HG02798 (cell line): Measurements from ENCODE around the gene TSEN2.
"Not testable (repeated sequence)": the region's sequence is repeated elsewhere in the genome, so short reads cannot be mapped to it uniquely, and the experiment has no call there.

Source experiments
- ATAC-seq: cut with Tn5 transposase; IDR thresholded peaks from one replicate; pipeline ENCODE4 v1.9.1; 2021; ENCODE audit warnings: mild to moderate bottlenecking; ENCODE audit not compliant: unreplicated experiment, poor library complexity

The TSEN2 gene

DNA sequence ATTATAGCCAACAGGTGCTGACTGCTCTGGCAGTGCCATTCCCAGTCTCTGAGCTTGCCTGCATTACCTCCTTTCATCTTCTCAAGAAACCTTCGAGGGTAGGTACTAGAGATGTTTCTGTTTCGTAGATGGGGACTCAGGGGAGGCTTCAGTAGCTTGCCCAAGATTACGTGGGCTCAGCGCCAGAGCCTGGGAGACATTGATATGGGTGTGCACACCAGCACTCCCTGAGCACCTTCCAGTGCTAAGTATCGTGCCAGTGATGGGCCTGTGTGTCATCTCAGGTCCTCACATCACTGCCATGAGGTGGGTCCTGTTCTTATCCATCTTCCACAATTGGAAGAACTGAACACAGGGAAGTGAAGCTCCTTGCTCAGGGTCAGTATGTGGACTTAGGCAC lies 15.2 kb downstream of the TSEN2 start:
- ATAC-seq, result no peak

DNA sequence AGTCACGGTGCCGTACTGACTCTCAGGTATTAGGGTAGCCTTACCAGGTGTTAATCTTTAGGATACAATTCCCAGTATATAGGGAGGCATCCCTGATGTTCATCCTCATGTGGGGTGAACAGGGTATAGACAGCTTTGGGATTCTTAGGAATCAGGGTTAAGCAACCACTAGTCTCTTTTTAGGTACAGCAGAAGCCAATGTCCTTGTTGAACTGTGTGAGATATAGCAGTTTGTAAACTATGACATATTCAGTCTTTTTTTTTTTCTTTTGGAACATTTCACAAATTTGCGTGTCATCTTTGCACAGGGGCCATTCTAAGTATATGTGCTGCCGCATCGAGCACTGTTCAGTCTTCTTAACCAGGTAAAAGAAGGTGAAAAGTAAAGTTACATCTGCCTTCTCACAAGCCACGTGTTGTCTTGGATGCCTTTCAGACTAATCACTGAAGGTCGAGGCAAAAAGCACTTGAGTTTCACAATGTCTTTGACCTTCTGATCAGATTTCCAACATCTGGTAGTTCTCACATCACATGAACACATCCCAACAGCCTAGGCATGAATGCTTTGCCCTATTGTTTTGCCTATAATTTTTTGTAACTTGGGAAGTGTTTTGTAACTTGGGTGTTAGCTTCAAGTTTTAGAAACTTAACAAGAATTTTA lies 17.2 kb downstream of the TSEN2 start:
- ATAC-seq, result no peak

DNA sequence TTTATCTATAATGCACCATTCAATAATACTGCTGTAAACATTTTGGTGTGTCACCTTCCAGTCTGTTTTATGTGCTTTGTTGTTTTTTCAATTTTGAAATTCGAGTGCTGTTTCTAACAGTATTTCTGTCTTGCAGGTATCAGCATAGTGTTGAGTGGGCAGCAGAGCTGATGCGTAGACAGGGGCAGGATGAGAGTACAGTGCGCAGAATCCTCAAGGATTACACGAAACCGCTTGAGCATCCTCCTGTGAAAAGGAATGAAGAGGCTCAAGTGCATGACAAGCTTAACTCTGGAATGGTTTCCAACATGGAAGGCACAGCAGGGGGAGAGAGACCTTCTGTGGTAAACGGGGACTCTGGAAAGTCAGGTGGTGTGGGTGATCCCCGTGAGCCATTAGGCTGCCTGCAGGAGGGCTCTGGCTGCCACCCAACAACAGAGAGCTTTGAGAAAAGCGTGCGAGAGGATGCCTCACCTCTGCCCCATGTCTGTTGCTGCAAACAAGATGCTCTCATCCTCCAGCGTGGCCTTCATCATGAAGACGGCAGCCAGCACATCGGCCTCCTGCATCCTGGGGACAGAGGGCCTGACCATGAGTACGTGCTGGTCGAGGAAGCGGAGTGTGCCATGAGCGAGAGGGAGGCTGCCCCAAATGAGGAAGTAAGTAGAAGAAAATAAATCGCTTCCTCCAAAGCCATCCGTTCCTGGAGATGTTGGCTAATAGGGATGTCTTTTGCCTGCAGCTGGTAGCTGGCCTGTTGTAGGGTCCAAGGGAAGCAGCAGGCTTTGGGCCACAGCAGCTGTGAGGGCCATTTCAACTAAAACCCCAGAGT lies 19.1 kb downstream of the TSEN2 start:
- no peak for ATAC-seq

DNA sequence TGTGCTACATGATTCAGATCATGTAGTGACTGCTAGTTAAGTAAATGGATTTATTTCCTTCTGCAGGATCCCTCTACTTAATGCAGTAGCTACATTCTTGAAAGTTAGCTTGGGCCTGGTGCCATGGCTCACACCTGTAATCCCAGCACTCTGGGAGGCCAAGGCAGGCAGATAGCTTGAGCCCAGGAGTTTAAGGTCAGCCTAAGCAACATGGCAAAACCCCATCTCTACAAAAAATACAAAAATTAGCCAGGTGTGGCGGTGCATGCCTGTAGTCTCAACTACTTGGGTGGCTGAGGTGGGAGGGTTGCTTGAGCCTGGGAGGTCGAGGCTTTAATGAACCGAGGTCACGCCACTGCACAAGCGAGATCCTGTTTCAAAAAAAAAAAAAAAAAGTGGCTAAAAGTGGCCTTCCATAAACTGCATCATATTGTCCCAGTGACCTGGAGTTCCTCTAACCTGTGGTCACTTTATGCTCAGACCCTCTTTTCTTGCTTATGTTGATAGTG lies 22.0 kb downstream of the TSEN2 start:
- no peak for ATAC-seq

DNA sequence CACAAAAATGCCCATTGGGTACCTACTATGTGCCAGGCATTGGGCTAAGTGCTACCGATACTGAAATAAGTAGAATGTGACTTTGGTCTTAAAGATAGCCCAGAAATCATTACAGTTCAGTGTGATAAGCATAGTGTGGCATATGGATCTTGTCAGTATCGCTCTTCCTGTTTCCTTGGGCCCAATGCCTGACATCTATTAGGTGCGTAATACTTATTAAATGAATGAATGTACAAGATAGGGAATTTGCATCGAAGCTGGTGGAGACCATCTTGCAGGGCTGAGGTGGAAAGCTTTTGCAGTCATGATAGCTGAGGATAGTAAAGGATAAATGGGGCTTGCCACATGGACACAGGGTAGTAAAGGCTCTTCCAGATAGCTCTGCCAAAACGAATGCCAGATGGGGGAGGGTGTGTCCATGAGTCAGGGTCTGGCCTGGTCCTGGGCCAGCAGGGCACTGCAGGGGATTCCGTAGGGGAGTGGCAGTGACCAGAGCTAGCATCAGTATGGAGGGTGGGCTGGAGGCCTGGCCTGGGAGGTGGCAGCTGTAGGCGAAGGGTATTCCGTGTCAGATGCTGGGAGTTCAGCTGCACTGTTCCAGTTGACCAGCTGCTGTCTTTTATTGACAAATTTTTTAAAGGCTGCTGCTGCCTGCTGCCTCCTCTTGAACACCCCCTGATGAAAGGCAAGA lies 23.5 kb downstream of the TSEN2 start:
- no peak for ATAC-seq

DNA sequence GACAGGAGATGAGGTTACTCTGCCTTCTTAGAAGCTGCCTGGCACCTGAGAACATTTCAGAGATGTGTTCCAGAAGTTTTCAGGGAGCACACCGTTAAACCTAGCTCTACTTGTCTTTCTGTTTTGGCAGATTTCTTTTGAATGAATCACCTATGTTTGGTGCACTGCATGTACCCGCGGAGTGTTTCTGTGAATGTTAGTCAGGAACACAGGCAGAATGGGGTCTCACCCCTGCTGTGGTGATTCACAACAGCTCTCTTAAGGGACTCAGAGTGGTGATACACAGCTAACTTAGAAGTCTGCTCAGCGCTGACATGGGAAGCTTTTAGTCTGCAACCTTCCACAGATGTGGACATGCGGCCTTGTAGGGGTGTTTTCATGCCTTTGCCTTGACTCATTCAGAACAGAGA lies 24.0 kb downstream of the TSEN2 start:
- ATAC-seq, result no peak

DNA sequence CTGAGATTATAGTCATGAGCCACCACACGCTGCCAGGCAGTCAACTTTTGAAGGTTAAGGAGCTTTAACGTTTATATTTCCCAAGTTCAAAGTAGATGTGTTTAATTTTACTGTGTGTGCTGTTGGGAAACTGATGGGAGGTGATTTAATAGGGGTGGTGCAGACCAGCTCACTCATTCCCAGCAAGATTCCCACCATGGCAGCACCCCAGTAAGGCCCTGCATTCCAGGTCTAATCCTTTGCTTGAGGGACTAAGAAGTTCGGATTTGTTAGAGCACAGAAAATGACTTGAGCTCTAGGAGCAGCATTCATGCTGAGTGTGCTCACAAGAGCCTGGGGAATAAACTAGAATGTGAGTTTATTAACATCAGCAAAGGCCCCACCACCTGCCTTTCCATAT lies 25.2 kb downstream of the TSEN2 start:
- no peak for ATAC-seq

DNA sequence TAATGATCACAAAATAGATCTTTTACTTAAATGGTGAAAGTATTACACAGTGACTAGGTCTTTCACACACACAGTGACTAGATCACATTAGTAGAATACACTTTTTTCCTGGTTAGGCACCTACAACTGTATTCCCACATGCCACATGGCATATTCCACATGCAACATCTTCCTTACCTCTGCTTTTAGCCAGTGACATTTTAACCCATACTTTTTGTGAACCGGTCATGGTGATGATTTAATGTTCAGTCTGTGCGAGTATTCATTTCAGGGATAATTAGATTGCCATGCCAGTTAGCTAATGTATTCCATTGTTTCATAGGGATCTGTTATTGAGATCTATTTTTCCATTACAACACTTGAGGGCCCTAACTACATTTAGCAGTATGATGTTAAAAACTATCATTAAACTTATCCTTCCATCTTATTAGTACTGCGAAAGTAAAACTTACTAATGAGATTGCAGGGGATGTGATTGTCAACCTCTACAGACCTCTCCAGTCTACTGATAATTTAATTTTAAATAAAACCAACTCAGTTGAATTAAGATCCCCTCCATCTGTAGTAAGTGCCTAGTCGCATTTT lies 28.3 kb downstream of the TSEN2 start:
- ATAC-seq, result no peak

DNA sequence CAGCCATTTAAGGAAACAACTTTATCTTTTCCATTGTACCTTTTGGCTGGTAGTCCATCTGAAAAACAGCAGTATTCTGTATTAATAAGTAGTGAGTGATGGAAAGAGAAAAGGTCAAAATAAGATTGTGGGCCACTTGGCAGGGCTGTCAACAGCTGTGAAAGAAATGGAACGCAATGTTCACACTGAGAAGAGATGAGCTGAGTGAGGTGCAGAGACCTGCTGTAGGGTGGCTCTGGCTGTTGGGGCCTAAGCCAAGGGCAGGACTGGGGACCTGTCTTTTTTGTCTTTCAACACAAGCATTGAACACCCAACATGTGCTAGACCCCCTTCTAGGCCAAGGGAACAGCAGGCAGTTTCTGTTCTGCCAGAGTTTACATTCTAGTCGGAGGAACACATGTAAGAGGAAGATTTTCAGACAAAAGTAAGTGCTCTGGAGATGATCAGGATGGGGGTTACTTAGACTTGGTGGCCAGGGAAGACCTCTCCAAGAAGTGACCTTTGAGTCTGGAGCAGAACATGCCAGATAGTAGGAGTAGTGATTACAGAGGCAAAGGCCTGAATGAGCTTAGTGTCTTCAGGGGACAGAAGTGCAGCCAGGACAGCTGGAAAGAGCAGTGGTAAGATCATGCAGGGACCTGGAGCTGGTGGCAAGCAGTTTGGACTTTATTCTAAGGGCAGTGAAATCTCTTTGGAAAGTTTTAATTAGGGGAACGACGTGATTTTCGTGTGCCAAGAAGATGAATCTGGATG lies 29.6 kb downstream of the TSEN2 start:
- ATAC-seq, result no peak

DNA sequence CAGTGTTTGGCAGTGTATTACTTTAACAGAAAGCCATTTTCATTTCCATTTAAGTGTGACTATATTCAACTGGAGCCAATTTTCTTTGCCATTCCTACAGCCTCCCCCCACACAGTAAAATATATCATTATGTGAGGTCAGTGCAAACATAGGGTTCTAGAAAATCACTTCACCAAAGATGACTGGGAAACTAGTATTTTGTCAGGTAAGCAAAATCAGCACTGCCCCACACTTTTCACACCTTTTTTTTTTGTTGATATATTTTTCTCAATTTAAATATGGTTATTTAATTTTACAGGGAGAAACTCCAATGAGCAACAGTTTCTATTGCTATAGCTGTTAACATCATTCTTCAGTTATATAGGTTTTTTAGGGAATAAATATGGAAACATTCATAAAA lies 31.4 kb downstream of the TSEN2 start:
- ATAC-seq, result no peak

DNA sequence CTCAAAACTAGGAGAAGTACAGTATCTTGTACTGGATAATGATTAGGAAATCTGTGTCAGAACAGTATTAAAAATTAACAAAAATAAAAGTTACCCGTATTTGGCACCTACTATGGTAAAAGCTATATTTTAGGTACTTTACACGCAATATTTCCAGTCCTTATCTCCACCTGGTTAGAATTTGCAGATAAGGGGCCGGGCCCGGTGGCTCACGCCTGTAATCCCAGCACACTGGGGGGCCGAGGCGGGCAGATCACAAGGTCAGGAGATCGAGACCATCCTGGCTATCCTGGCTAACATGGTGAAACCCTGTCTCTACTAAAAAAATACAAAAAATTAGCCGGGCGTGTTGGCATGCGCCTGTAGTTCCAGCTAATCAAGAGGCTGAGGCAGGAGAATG lies 32.6 kb downstream of the TSEN2 start:
- no peak for ATAC-seq

DNA sequence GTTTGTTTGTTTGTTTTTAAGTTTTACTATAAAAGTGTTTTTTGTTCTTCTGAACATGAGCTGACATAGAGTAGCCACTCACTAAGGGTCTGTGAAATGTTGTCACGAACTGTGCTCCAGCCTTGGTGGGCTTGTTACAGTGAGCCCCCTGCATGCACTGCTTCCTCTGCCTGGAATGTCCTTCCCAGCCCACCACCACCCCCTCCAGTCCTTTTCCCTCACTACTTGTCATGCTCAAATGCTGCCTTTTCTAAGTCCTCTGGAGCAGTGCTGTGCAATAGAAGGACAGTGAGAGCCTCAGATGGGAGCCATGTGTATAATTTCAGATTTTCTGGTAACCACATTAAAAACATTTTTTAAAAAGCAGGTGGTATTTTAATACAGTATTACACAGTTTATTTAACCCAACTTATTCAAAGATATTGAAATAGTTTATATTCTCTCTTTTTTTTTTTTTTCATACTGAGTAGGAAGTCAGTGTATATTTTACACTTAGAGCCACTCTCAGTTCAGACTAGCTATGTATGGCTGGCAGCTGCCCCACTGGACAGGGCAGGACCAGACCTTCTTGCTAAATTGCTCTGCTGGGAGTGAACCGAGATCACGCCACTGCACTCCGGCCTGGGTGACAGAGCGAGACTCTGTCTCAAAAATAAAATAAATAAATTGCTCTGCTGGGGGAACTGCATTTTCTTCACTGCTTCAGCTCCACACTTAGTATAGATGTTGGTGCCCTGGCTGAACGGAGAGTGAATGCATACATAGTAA lies 34.2 kb downstream of the TSEN2 start:
- ATAC-seq, result no peak

DNA sequence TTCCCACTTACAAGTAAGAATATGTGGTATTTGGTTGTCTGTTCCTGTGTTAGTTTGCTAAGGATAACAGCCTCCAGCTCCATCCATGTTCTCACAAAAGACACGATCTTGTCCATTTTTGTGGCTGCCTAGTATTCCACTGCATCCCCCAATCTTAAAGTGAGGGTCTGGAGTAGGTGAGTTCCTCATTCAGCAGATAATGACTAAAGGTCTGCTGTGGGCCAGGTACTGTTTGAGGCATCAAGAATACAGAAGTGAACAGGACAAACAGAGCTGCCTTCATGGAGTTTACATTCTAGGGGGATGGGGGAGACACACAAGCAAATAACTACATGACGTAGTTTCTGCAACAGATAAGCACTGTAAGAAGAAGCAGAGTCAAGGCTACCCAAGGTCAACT lies 36.7 kb downstream of the TSEN2 start:
- no peak for ATAC-seq

DNA sequence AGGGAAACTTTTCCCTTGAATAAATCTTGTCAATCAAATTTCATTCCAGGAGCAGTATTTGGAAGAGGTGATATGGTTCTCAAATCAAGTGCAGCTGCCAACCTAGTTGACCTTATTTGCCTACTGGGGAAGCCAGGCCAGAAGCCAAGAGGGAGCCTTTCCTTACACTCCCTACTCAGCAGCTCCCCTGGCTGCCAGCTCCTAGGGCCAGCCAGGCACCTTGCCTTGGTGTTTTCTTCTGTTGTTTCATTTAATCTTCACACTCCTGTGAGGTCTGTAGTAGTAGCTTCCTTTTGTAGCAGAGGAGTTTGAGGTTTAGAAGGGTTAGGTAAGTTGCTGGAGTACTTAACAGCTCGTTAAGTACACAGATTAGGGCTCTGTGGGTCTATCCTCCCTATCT lies 38.4 kb downstream of the TSEN2 start:
- ATAC-seq, result no peak

DNA sequence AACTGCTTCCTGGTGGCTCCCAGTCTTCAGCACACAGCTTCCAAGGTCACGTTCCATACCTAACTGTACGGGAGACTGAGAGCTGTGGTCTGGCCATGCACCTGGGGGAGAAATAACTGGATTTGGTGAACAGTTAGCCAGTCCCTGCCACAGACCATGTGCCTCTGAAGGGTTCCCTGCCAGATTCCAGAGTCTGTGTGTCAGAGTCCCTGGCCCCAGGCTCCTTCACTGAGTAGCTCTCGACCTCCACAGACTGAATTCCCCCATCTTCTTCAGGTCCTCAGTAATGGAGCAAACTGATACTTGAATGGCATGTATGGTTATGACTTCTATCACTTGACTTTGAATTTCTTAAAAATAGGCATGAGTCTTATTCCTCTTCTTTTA lies 43.5 kb downstream of the TSEN2 start:
- no peak for ATAC-seq

DNA sequence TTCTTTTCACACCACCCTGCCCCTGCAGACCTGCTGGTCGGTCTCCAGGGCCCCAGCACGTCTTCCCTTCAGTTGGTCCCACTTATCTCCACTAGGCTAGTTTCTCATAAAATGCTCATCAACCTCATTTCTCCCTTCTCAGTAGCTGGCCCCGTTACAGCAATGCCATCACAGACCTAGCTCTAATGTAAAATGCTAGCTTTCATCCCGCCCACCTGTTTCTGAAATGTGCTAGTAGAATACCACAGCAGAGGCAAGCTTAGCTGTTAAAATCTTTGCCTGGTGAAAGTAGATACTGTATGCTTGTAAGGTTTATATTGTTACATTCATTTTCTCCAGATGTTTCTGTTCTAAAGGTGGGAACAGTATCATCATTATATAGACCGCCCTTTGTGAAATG lies 47.9 kb downstream of the TSEN2 start:
- no peak for ATAC-seq

DNA sequence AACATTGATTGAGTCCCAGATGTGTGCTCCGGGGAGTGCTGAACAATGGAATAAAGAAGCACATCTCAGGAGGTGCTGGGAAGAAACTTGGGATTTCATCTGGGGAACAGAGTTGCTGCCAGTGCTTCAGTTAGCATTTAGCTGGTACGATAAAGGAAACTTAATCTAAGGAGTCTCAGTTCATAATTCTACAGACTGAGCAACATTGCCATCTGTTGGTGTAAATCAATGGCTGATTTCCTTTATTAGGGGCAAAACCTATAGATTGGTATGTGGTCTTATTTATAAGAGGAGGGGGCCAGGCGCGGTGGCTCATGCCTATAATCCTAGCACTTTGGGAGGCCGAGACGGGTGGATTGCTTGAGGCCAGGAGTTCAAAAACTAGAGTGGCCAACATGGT lies 52.1 kb downstream of the TSEN2 start:
- no peak for ATAC-seq

DNA sequence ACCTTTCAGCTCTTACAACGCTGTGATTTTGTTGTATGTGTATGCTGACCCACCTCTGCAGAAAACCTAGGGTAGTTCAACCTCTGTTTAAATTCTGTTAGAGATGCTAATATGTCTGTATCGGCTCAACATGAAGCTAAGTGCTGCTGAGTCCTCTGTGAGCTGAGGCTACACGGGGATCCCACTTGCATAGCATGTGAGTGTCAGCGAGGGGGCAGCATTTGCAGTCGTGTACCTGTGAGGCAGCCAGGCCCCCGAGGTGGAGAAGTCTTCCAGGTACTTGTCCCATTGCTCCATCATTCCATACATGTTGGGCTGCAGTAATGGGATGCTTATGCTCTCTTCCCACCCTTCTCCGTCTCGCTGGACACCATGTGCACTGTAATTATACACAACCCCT lies 57.3 kb downstream of the TSEN2 start:
- no peak for ATAC-seq

DNA sequence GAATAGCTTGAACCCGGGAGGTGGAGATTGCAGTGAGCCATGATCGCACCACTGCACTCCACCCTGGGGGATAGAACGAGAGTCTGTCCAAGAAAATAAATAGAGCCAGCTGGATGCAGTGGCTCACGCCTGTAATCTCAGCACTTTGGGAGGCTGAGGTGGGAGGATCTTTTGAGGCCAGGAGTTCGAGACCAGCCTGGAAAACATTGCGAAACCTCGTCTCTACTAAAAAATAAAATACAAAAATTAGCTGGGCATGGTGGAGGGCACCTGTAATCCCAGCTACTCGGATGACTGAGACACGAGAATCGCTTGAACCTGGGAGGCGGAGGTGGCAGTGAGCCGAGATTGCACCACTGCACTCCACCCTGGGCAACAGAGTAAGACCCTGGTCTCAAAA lies 59.2 kb downstream of the TSEN2 start:
- ATAC-seq, result not testable (repeated sequence)
